OCI-LY7 (cell line): ENCODE measurements around the gene SUSD5.

Experiments used
- CTCF ChIP-seq: fragments of 200-600 bp; sonication (generic); conservative IDR thresholded peaks from 2 replicates; pipeline ENCODE4 v1.5.1; 2014; ENCODE audit warnings: mild to moderate bottlenecking, antibody characterized with exemption, low read length, moderate library complexity, mixed read lengths
- EZH2phosphoT487 ChIP-seq: fragments of 200-600 bp; sonication (generic); IDR thresholded peaks from 2 replicates; pipeline ENCODE4 v1.6.1; 2018; ENCODE audit warnings: low read depth, borderline replicate concordance, mild to moderate bottlenecking, mixed run types, antibody characterized with exemption, low read length, moderate library complexity, mixed read lengths

DNA sequence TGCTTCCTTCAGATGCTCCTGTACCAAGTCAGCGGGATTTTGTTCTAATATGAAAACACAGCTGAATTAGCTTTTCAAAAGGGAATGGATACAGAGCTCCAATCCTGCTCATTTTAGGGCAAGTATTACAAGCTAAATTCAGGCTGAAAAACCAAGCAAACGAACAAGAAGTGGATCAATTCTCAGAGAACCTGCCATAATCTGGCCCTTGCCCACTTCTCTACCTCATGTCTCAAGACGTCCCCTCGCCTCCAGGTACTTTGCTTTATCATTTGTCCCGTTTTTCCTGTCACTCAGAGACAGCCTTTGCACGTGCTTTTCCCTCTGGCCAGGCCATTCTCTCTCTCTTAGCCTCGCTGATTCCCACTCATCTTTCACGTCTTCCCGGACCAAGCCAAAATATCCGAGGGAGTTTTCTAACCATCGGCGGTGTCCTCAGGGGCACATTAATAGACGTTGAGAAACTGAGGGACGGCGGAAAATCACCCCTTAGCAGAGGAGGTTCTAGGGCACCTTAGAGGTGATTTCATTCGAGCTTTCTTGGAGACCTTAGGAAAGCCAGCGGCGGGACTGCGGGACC lies 654 bp downstream of the SUSD5 start:
- TF ChIP-seq CTCF (no peak), EZH2phosphoT487 (no peak)
